Myometrial cell (primary cell): Measurements from ENCODE around the gene OIT3. TPM values are rescaled to one million over a fixed set of nuclear protein-coding genes. Genes with fewer than 3 reads are reported as not detected.

ENCODE experiments used
- total RNA-seq: library from RNA; depleted of rRNA; stranded (reverse); fragments of >200 nt; gene quantifications from 2 replicates; pipeline ENCODE4 v1.2.3, GENCODE V29; 2015

OIT3 gene
- not detected in 2 replicates for total RNA-seq

GRCh38 chr10:72893136-72893798 lies at the start of gene OIT3:
OIT3 (plus strand) TSS chr10:72893739; CDS start chr10:72893799, 60 bp downstream.

DNA sequence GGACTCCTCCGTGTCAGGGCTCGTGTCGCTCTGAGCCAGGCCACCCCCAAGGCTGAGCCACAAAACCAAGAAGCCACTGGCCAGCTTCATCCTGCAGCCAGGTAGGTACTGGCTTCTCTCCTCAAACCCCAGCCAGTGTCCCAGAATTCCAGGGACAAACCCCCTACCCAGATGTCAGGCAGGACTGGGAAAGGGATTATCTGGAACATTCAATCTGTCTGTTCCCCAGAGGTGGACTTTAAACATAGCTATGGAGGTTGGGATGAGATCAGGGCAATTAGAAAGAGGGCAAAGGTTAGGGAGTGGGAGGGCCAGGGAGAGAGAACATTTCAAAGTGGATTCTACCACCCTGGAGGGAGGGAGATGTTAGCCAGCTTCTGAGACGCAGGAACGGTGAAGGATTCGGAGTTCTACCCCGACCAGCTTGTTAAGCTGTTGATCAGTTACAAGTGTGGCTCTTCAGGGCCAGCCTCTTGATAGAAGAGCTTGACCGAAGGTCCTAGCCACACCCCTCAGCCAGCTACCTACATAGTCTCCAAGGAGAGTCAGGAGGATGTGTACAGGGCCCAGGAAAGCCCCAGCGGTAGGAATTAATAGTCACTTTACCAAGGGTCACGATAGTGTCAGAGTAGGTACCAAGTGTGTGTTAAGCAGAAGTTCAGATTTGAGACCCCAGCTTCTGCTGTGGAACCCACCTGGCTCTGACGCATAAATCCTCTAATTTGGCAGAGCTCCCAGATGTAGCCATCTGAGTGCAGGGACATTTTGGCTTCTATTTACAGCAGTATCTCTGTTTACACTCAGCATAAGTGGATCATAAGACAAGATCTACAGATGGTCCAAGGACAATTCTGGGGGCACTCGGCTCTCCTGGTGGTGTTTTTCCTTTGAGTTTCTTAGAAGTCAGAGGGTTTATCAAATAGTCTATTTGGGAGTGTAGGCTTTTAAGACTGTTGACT lies 61.3 kb downstream of the OIT3 start, which contains the start of gene PLA2G12B:
TSS of gene PLA2G12B (minus strand) at position 211 of the 959 bp plus-strand sequence. CDS start at position 90, 121 bp downstream.

Other genes with a start within 250 kb of the OIT3 start
- 26.4 and 32.3 TPM in 2 replicates for gene MCU, start 201.6 kb upstream of the OIT3 start, total RNA-seq
- not detected in 2 replicates for gene PLA2G12B, start 61.1 kb downstream of the OIT3 start, total RNA-seq
- 86.2 and 102 TPM in 2 replicates for gene P4HA1, start 203.1 kb downstream of the OIT3 start, total RNA-seq
- gene NUDT13, start 216.7 kb downstream of the OIT3 start, total RNA-seq: 1.2 and 1.8 TPM in 2 replicates